Activated naive CD4-positive, alpha-beta T cell treated with Interleukin-2 at 50 U/mL for 16 hours (primary cell): ENCODE measurements around the gene ZNF700.
"Not testable (repeated sequence)": the region's sequence is repeated elsewhere in the genome, so short reads cannot be mapped to it uniquely, and the experiment has no call there.

ENCODE experiments used
- DNase-seq: peaks from one replicate; pipeline ENCODE4 v3.0.0-alpha.2; 2020

The ZNF700 gene

GRCh38 chr19:11941361-11941887 lies 16.5 kb downstream of the ZNF700 start:
- not testable (repeated sequence) for DNase-seq

GRCh38 chr19:11942008-11942842 lies 17.3 kb downstream of the ZNF700 start:
- DNase-seq = no peak

- no peak for DNase-seq
Measured at GRCh38 chr19:11942843-11943108, 17.9 kb downstream of the ZNF700 start.

GRCh38 chr19:11944656-11945055 lies 19.7 kb downstream of the ZNF700 start:
- DNase-seq = no peak

GRCh38 chr19:11948646-11949045 lies 23.7 kb downstream of the ZNF700 start:
- no peak for DNase-seq

GRCh38 chr19:11949201-11949600 lies 24.3 kb downstream of the ZNF700 start:
- DNase-seq = no peak

- DNase-seq = not testable (repeated sequence)
Measured at GRCh38 chr19:11949614-11950080, 24.7 kb downstream of the ZNF700 start.

- no peak for DNase-seq
Measured at GRCh38 chr19:11950312-11950711, 25.4 kb downstream of the ZNF700 start.

- DNase-seq = peak; percentile 74
Measured at GRCh38 chr19:11963566-11964355, 38.9 kb downstream of the ZNF700 start.

GRCh38 chr19:11964496-11964857 lies 39.6 kb downstream of the ZNF700 start:
- no peak for DNase-seq

- peak; percentile 89 for DNase-seq
Measured at GRCh38 chr19:11964858-11965645, 40.1 kb downstream of the ZNF700 start, which contains the start of gene ZNF763. Gene ZNF763, plus strand, starts transcription at chr19:11965040. Its CDS starts 169 bp downstream, at chr19:11965209.

GRCh38 chr19:11970174-11970573 lies 45.3 kb downstream of the ZNF700 start:
- DNase-seq = no peak

GRCh38 chr19:11971041-11971440 lies 46.1 kb downstream of the ZNF700 start:
- no peak for DNase-seq

- no peak for DNase-seq
Measured at GRCh38 chr19:11973019-11973810, 48.3 kb downstream of the ZNF700 start.

GRCh38 chr19:11978492-11979100 lies 53.7 kb downstream of the ZNF700 start:
- no peak for DNase-seq

GRCh38 chr19:11979527-11979926 lies 54.6 kb downstream of the ZNF700 start:
- no peak for DNase-seq

- no peak for DNase-seq
Measured at GRCh38 chr19:11982526-11982925, 57.6 kb downstream of the ZNF700 start.

- peak; percentile 5 for DNase-seq
Measured at GRCh38 chr19:11984986-11985385, 60.1 kb downstream of the ZNF700 start.

- no peak for DNase-seq
Measured at GRCh38 chr19:11986754-11987153, 61.8 kb downstream of the ZNF700 start.

GRCh38 chr19:11987405-11988281 lies 62.7 kb downstream of the ZNF700 start:
- peak; percentile 94 for DNase-seq

- no peak for DNase-seq
Measured at GRCh38 chr19:11989112-11989456, 64.2 kb downstream of the ZNF700 start.
